ENCODE measurements around the gene IGF1.

DNA sequence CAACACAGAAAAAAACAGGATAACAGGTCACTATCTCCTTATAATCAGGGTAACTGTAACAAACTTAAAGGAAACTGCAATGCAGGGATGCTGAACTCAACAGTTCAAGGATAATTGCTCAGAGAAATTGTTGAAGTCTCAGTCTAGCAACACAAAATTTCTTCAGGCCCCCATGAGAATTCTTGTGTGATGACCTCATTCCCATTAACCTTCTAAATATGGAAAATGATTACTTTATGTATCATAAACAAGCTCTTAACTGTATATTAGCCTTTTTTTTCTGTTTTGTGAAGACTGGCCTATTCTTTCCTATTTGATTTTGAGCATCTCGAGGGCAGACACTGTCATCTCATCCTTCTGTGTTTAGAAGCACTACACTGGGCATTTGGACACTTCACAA lies 47.1 kb downstream of the IGF1 start:
- TF ChIP-seq, protein P1, sequence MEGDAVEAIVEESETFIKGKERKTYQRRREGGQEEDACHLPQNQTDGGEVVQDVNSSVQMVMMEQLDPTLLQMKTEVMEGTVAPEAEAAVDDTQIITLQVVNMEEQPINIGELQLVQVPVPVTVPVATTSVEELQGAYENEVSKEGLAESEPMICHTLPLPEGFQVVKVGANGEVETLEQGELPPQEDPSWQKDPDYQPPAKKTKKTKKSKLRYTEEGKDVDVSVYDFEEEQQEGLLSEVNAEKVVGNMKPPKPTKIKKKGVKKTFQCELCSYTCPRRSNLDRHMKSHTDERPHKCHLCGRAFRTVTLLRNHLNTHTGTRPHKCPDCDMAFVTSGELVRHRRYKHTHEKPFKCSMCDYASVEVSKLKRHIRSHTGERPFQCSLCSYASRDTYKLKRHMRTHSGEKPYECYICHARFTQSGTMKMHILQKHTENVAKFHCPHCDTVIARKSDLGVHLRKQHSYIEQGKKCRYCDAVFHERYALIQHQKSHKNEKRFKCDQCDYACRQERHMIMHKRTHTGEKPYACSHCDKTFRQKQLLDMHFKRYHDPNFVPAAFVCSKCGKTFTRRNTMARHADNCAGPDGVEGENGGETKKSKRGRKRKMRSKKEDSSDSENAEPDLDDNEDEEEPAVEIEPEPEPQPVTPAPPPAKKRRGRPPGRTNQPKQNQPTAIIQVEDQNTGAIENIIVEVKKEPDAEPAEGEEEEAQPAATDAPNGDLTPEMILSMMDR (IDR thresholded peaks at IDR 0.05; ENCODE audit: low read depth, low read length, poor library complexity, severe bottlenecking): no peak
- no peak for TF ChIP-seq EZH2phosphoT487 (IDR thresholded peaks at IDR 0.05; ENCODE audit: borderline replicate concordance, low read length)

Measured in DOHH2 (cell line).